Panc1 (cell line): Measurements from ENCODE around the gene TRAF2. TPM values are rescaled to one million over a fixed set of nuclear protein-coding genes. Genes with fewer than 3 reads are reported as not detected.

Experiments
- ATAC-seq: fragments of 200-7000 bp; cut with Tn5 transposase; 2 replicates; pipeline ENCODE4 v1.9.1; 2020; ENCODE audit warnings: mild to moderate bottlenecking, moderate library complexity
- BruUV-seq: library from RNA; stranded (reverse); fragments of 400-500 nt; replicated peaks from 2 replicates; lab custom pipeline; 2021; lab: Mats Ljungman, UMichigan
- CTCF ChIA-PET: fragments of 300-600 bp; sonication (Branson Sonifier 250); formaldehyde crosslinking; loops from one replicate; lab custom pipeline; 2022; ENCODE audit warnings: antibody characterized with exemption; lab: Charles Lee
- POLR2A ChIA-PET: fragments of 300-600 bp; sonication (Branson Sonifier 250); formaldehyde crosslinking; loops from one replicate; lab custom pipeline; 2022; ENCODE audit warnings: antibody characterized with exemption; lab: Charles Lee
- DNase-seq: peaks from one replicate; pipeline ENCODE4 v3.0.0-alpha.2; 2010; ENCODE audit warnings: low read depth, low spot score
- H3K27ac ChIP-seq: 2 replicates; pipeline ENCODE4 v1.5.1; 2011; ENCODE audit warnings: mild to moderate bottlenecking, low read length, inconsistent platforms
- H3K27me3 ChIP-seq: fragments of 200-500 bp; sonication (Bioruptor generic); 2 replicates; pipeline ENCODE4 v1.6.0; 2014; ENCODE audit warnings: low read length, inconsistent platforms; ENCODE audit not compliant: control insufficient read depth, insufficient read depth
- H3K36me3 ChIP-seq: fragments of 200-500 bp; sonication (Bioruptor generic); 2 replicates; pipeline ENCODE4 v1.5.1; 2014; ENCODE audit warnings: inconsistent platforms, mild to moderate bottlenecking, low read length, moderate library complexity; ENCODE audit not compliant: control insufficient read depth, insufficient read depth
- H3K4me1 ChIP-seq: 2 replicates; pipeline ENCODE4 v1.5.1; 2011; ENCODE audit warnings: inconsistent platforms, mild to moderate bottlenecking, low read length, moderate library complexity; ENCODE audit not compliant: control insufficient read depth, insufficient read depth
- H3K4me3 ChIP-seq, 2 experiments: 2 replicates each; pipeline ENCODE4 v1.5.1; 2011 to 2012; ENCODE audit warnings: low read depth in 2 of 2, low read length in 2 of 2, mild to moderate bottlenecking in 2 of 2, inconsistent platforms in 1 of 2, moderate library complexity in 1 of 2
- H3K9me3 ChIP-seq: fragments of 200-500 bp; sonication (Bioruptor generic); 2 replicates; pipeline ENCODE4 v1.5.1; 2014; ENCODE audit warnings: low read depth, mild to moderate bottlenecking, inconsistent platforms, low read length, moderate library complexity; ENCODE audit not compliant: control insufficient read depth, insufficient read depth
- POLR2AphosphoS5 ChIP-seq: IDR thresholded peaks from 2 replicates; pipeline ENCODE4 v1.6.1; 2012; ENCODE audit warnings: mild to moderate bottlenecking, low read depth, low read length, moderate library complexity
- SIN3A ChIP-seq: IDR thresholded peaks from 2 replicates; pipeline ENCODE4 v1.6.1; 2012; ENCODE audit warnings: low read depth, mild to moderate bottlenecking, low read length, moderate library complexity, borderline replicate concordance; ENCODE audit not compliant: insufficient read depth
- TCF7L2 ChIP-seq: IDR thresholded peaks from 2 replicates; pipeline ENCODE4 v1.6.1; 2011; ENCODE audit warnings: mild to moderate bottlenecking, low read depth, low read length, inconsistent platforms
- in situ Hi-C: cut with HindIII; loops from 2 replicates; pipeline ENCODE4 v1.10.0; 2016; ENCODE audit warnings: low sequenced_read_pairs, low pct_unique_long_range_greater_than_20kb
- intact Hi-C: fragments of 100-400 bp; cut with micrococcal nuclease; formaldehyde crosslinking; loops from one replicate; pipeline ENCODE4 v1.10.0; 2022; ENCODE audit not compliant: unreplicated experiment
- total RNA-seq: library from RNA; stranded (reverse); gene quantifications from one replicate; pipeline ENCODE4 v1.2.1, GENCODE V29; 2021; ENCODE audit not compliant: unreplicated experiment
- TF ChIP-seq, protein P1 (sequence below): fragments of 450-650 bp; IDR thresholded peaks from 2 replicates; pipeline ENCODE4 v1.5.1; 2017; ENCODE audit warnings: mild to moderate bottlenecking
- TF ChIP-seq, protein P2 (sequence below), 2 experiments: IDR thresholded peaks; 2 replicates each; pipeline ENCODE4 v1.6.1; 2011 to 2012; ENCODE audit warnings: low read depth in 2 of 2, control low read depth in 1 of 2, low read length in 1 of 2, mild to moderate bottlenecking in 1 of 2, moderate library complexity in 1 of 2; ENCODE audit not compliant: insufficient read depth in 1 of 2

The TRAF2 gene
- total RNA-seq, 1 experiment from 2014 or later: 48.7 TPM

DNA sequence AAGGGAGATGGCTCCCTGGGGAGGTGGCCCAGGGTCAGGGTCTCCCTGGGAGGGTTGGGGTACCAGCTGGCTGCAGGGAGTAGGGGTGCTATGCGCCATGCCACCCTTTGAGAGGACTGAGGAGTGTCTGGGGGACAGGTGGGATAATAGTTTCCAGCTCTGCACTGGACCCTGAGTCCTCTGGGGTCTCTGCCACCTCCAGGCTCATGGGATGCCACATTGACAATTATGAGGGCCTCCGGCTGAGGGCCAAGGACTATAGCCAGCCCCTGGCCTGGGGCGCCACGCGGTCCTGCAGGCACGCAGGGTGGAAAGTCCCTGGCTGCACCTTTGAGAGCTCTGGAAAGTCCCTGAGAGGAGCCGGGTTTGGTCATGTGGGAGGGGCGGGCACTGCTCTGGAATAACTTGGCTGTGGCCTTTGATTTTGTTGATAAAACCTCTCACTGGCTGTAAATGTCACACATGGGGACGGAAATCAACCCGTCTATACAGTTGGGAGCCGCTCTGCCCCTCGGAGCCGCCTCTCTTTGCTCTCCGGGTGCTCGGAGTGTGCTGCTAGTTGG, 16.0 kb downstream of the TRAF2 start:
- Histone ChIP-seq H3K4me1 (peaks cover 49% of the 10 kb centered on the region), H3K27ac (peak overlapping the region; percentile 97), H3K27me3 (no peaks in the 10 kb centered on the region), H3K36me3 (peaks cover 8% of the 10 kb centered on the region; the same call in 1 of the 2 replicates), H3K4me3 (0 out of 4 replicates have a peak overlapping the region, but pooled peaks of 1 of the 2 experiments have one; percentile 19), H3K9me3 (no peaks in the 10 kb centered on the region)
- BruUV-seq: no TSS peak
- TF ChIP-seq, protein P1, sequence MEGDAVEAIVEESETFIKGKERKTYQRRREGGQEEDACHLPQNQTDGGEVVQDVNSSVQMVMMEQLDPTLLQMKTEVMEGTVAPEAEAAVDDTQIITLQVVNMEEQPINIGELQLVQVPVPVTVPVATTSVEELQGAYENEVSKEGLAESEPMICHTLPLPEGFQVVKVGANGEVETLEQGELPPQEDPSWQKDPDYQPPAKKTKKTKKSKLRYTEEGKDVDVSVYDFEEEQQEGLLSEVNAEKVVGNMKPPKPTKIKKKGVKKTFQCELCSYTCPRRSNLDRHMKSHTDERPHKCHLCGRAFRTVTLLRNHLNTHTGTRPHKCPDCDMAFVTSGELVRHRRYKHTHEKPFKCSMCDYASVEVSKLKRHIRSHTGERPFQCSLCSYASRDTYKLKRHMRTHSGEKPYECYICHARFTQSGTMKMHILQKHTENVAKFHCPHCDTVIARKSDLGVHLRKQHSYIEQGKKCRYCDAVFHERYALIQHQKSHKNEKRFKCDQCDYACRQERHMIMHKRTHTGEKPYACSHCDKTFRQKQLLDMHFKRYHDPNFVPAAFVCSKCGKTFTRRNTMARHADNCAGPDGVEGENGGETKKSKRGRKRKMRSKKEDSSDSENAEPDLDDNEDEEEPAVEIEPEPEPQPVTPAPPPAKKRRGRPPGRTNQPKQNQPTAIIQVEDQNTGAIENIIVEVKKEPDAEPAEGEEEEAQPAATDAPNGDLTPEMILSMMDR: no peak
- TF ChIP-seq, protein P2, sequence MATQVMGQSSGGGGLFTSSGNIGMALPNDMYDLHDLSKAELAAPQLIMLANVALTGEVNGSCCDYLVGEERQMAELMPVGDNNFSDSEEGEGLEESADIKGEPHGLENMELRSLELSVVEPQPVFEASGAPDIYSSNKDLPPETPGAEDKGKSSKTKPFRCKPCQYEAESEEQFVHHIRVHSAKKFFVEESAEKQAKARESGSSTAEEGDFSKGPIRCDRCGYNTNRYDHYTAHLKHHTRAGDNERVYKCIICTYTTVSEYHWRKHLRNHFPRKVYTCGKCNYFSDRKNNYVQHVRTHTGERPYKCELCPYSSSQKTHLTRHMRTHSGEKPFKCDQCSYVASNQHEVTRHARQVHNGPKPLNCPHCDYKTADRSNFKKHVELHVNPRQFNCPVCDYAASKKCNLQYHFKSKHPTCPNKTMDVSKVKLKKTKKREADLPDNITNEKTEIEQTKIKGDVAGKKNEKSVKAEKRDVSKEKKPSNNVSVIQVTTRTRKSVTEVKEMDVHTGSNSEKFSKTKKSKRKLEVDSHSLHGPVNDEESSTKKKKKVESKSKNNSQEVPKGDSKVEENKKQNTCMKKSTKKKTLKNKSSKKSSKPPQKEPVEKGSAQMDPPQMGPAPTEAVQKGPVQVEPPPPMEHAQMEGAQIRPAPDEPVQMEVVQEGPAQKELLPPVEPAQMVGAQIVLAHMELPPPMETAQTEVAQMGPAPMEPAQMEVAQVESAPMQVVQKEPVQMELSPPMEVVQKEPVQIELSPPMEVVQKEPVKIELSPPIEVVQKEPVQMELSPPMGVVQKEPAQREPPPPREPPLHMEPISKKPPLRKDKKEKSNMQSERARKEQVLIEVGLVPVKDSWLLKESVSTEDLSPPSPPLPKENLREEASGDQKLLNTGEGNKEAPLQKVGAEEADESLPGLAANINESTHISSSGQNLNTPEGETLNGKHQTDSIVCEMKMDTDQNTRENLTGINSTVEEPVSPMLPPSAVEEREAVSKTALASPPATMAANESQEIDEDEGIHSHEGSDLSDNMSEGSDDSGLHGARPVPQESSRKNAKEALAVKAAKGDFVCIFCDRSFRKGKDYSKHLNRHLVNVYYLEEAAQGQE (IDR thresholded peaks at IDR 0.05; ENCODE audit: insufficient read depth in 1 of 2, low read depth in 2 of 2, low read length in 1 of 2): no peak
- TF ChIP-seq SIN3A (0 out of 2 replicates have a peak, but pooled peaks have one; percentile 58), TCF7L2 (peak; percentile 75; the same call in 1 of the 2 replicates), POLR2AphosphoS5 (peak; percentile 76)
- DNase-seq (no peak), ATAC-seq (peak; percentile 84)
- ChIA-PET POLR2A (no interaction called here), CTCF (interaction anchor here (1.5 kb wide), 1 partner anchor 60 kb away, joined by 7 read pairs; the partner anchor contains the start of gene AJM1)
- in situ Hi-C loops: no loop called here
- intact Hi-C loops: no loop called here

DNA sequence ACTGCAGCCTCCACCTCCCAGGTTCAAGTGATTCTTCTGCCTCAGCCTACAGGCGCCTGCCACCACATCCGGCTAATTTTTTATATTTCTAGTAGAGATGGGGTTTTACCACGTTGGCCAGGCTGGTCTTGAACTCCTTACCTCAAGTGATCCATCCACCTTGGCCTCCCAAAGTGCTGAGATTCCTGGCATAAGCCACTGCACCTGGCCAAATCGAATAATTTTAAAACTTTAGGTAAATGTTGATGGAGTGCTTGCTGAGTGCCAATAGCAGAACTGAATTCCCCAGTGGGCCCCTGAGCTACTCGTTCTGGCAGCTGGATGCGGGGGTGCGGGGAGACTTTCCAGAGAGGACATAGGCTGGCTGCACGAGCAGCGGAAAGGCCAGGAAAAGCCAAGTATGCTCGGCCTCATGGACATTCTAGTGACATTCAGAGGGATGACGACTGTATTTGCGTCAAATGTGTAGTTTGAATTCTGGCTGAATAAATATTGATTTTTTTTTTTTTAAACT, 16.8 kb downstream of the TRAF2 start:
- ATAC-seq: no peak
- intact Hi-C loops (no loop called here), in situ Hi-C loops (no loop called here)
- TSS peak; percentile 51 for BruUV-seq
- ChIA-PET CTCF (no interaction called here), POLR2A (no interaction called here)
- DNase-seq: no peak
- Histone ChIP-seq H3K36me3 (peaks cover 8% of the 10 kb centered on the region; the same call in 1 of the 2 replicates), H3K27me3 (no peaks in the 10 kb centered on the region), H3K27ac (peak overlapping the region; percentile 97), H3K4me1 (peaks cover 47% of the 10 kb centered on the region), H3K4me3 (no peak overlapping the region), H3K9me3 (no peaks in the 10 kb centered on the region)
- TF ChIP-seq TCF7L2: no peak

- Histone ChIP-seq H3K4me1 (peaks cover 21% of the 10 kb centered on the region), H3K4me3 (no peak overlapping the region), H3K36me3 (peaks cover 7% of the 10 kb centered on the region; the same call in 1 of the 2 replicates), H3K27ac (peak overlapping the region; percentile 51), H3K9me3 (no peaks in the 10 kb centered on the region), H3K27me3 (no peaks in the 10 kb centered on the region)
- no peak for ATAC-seq
- intact Hi-C loops (no loop called here), in situ Hi-C loops (no loop called here)
- BruUV-seq: no TSS peak
- TF ChIP-seq SIN3A: no peak
- TF ChIP-seq POLR2AphosphoS5: no peak
- TF ChIP-seq, protein P1: no peak
- no peak for TF ChIP-seq TCF7L2
- TF ChIP-seq, protein P2 (IDR thresholded peaks at IDR 0.05; ENCODE audit: insufficient read depth in 1 of 2, low read depth in 2 of 2, low read length in 1 of 2): no peak
- DNase-seq: no peak
- POLR2A ChIA-PET: no interaction called here
- CTCF ChIA-PET: no interaction called here
These were observed 19.9 kb downstream of the TRAF2 start for GRCh38 chr9:136906266-136906665.
